HG02571 (cell line): Measurements from ENCODE around the gene MIDN.

Source experiments
- ATAC-seq: cut with Tn5 transposase; IDR thresholded peaks from one replicate; pipeline ENCODE4 v1.9.1; 2021; ENCODE audit warnings: mild to moderate bottlenecking, moderate library complexity; ENCODE audit not compliant: unreplicated experiment

MIDN gene

GRCh38 chr19:1257475-1258162, 9.2 kb downstream of the MIDN start:
- no peak for ATAC-seq

- no peak for ATAC-seq
Observed at GRCh38 chr19:1258163-1258492, 9.7 kb downstream of the MIDN start.

- ATAC-seq, result no peak
Observed at GRCh38 chr19:1258707-1259205, 10.4 kb downstream of the MIDN start.

- no peak for ATAC-seq
Observed at GRCh38 chr19:1259206-1259875, 11.0 kb downstream of the MIDN start.

GRCh38 chr19:1259876-1260748, 11.7 kb downstream of the MIDN start:
- peak; percentile 1 for ATAC-seq

GRCh38 chr19:1260749-1261537, 12.6 kb downstream of the MIDN start:
- peak; percentile 43 for ATAC-seq

- ATAC-seq, result no peak
Observed at GRCh38 chr19:1261538-1261797, 13.1 kb downstream of the MIDN start.

GRCh38 chr19:1261798-1262622, 13.6 kb downstream of the MIDN start:
- ATAC-seq, result no peak

- ATAC-seq, result no peak
Observed at GRCh38 chr19:1262623-1263123, 14.3 kb downstream of the MIDN start.

- ATAC-seq, result no peak
Observed at GRCh38 chr19:1263188-1263587, 14.8 kb downstream of the MIDN start.

GRCh38 chr19:1264801-1265614, 16.6 kb downstream of the MIDN start:
- ATAC-seq, result no peak

GRCh38 chr19:1265615-1266128, 17.3 kb downstream of the MIDN start:
- no peak for ATAC-seq

GRCh38 chr19:1266129-1266915, 17.9 kb downstream of the MIDN start:
- no peak for ATAC-seq

- ATAC-seq, result no peak
Observed at GRCh38 chr19:1266916-1267476, 18.6 kb downstream of the MIDN start.

- ATAC-seq, result no peak
Observed at GRCh38 chr19:1267477-1268225, 19.3 kb downstream of the MIDN start.

GRCh38 chr19:1268226-1269064, 20.1 kb downstream of the MIDN start:
- ATAC-seq, result no peak
